CD14-positive monocyte (primary cell): ENCODE data around the gene FASN. TPM values are rescaled to one million over a fixed set of nuclear protein-coding genes. Genes with fewer than 3 reads are reported as not detected.

Experiments used
- DNase-seq, 3 donors: peaks; one replicate each; pipeline ENCODE4 v3.0.0-alpha.2; 2011 to 2022
- H2AFZ ChIP-seq: 2 replicates; pipeline ENCODE4 v1.6.0; 2012; ENCODE audit warnings: mild to moderate bottlenecking, low read depth, low read length, inconsistent platforms; ENCODE audit not compliant: insufficient read depth, poor library complexity, severe bottlenecking
- H3K27ac ChIP-seq, 2 donors: 1 replicate in 1 of 2; 2 replicates in 1 of 2; pipeline ENCODE4 v1.5.1; 2012 to 2013; ENCODE audit warnings: low read length in 2 of 2, control low read depth in 1 of 2, inconsistent platforms in 1 of 2, low read depth in 1 of 2, mild to moderate bottlenecking in 1 of 2
- H3K27me3 ChIP-seq, 2 donors: one replicate each; pipeline versions ENCODE4 v1.6.0 to v1.6.1; 2011 to 2013; ENCODE audit warnings: low read length in 2 of 2; ENCODE audit not compliant: control insufficient read depth in 2 of 2, insufficient read depth in 2 of 2
- H3K36me3 ChIP-seq, 2 donors: replicated peaks in 1 of 2; 1 replicate in 1 of 2; 2 replicates in 1 of 2; pipeline versions ENCODE4 v1.5.1 to v1.6.1; 2012 to 2013; ENCODE audit warnings: low read length in 2 of 2, control low read depth in 1 of 2, inconsistent platforms in 1 of 2, mild to moderate bottlenecking in 1 of 2; ENCODE audit not compliant: insufficient read depth in 2 of 2, control insufficient read depth in 1 of 2
- H3K4me1 ChIP-seq, 2 donors: 1 replicate in 1 of 2; 2 replicates in 1 of 2; pipeline versions ENCODE4 v1.5.1 to v1.6.1; 2012 to 2013; ENCODE audit warnings: low read length in 2 of 2, control low read depth in 1 of 2, inconsistent platforms in 1 of 2, mild to moderate bottlenecking in 1 of 2, moderate library complexity in 1 of 2; ENCODE audit not compliant: insufficient read depth in 2 of 2, control insufficient read depth in 1 of 2
- H3K4me2 ChIP-seq: replicated peaks from 2 replicates; pipeline ENCODE3; 2012; ENCODE audit warnings: low read length, moderate library complexity, mild to moderate bottlenecking; ENCODE audit not compliant: poor library complexity, severe bottlenecking; ENCODE audit errors: extremely low read depth
- H3K4me3 ChIP-seq, 3 experiments: fragments of 200-600 bp in 1 of 3; sonication (generic) in 1 of 3; replicated peaks in 1 of 3; 1 replicate in 2 of 3; 2 replicates in 1 of 3; pipeline ENCODE4 v1.5.1; 2011 to 2013; ENCODE audit warnings: low read length in 3 of 3, mild to moderate bottlenecking in 3 of 3, control low read depth in 2 of 3, low read depth in 2 of 3, inconsistent platforms in 1 of 3, moderate library complexity in 1 of 3
- H3K79me2 ChIP-seq: 2 replicates; pipeline ENCODE4 v1.6.0; 2012; ENCODE audit warnings: mild to moderate bottlenecking, control low read depth, inconsistent platforms, low read length, moderate library complexity; ENCODE audit not compliant: insufficient read depth
- H3K9ac ChIP-seq: 2 replicates; pipeline ENCODE4 v1.6.0; 2017; ENCODE audit warnings: low read length, mild to moderate bottlenecking; ENCODE audit not compliant: insufficient read depth, poor library complexity, severe bottlenecking
- H3K9me3 ChIP-seq, 2 donors: replicated peaks in 1 of 2; 1 replicate in 1 of 2; 2 replicates in 1 of 2; pipeline versions ENCODE4 v1.5.1 to v1.6.1; 2012 to 2013; ENCODE audit warnings: low read length in 2 of 2, control low read depth in 1 of 2; ENCODE audit not compliant: control insufficient read depth in 1 of 2, insufficient read depth in 1 of 2
- H4K20me1 ChIP-seq: 2 replicates; pipeline ENCODE4 v1.6.0; 2012; ENCODE audit warnings: mild to moderate bottlenecking, low read length, control low read depth, moderate library complexity; ENCODE audit not compliant: insufficient read depth
- H3K27ac Mint-ChIP-seq, 7 donors: one replicate each; pipeline ENCODE4 v1.8.0; 2020; ENCODE audit warnings: mild to moderate bottlenecking in 7 of 7, mixed read lengths in 7 of 7, moderate library complexity in 6 of 7, inconsistent platforms in 2 of 7
- H3K27me3 Mint-ChIP-seq, 3 donors: one replicate each; pipeline ENCODE4 v1.8.0; 2021 to 2022; ENCODE audit warnings: low read depth in 3 of 3, mild to moderate bottlenecking in 3 of 3, mixed read lengths in 3 of 3, moderate library complexity in 3 of 3, inconsistent platforms in 1 of 3
- H3K36me3 Mint-ChIP-seq, 2 donors: one replicate each; pipeline ENCODE4 v1.8.0; 2020; ENCODE audit warnings: mixed read lengths in 2 of 2, inconsistent platforms in 1 of 2, mild to moderate bottlenecking in 1 of 2
- H3K4me1 Mint-ChIP-seq: one replicate; pipeline ENCODE4 v1.8.0; 2020; ENCODE audit warnings: mild to moderate bottlenecking, mixed read lengths
- H3K4me3 Mint-ChIP-seq, 2 donors: one replicate each; pipeline ENCODE4 v1.8.0; 2020; ENCODE audit warnings: mild to moderate bottlenecking in 2 of 2, mixed read lengths in 2 of 2, moderate library complexity in 1 of 2
- H3K9me3 Mint-ChIP-seq, 7 donors: one replicate each; pipeline ENCODE4 v1.8.0; 2020 to 2022; ENCODE audit warnings: mixed read lengths in 7 of 7, mild to moderate bottlenecking in 6 of 7, moderate library complexity in 6 of 7, inconsistent platforms in 2 of 7
- CTCF ChIP-seq: fragments of 200-600 bp; IDR thresholded peaks from one replicate; pipeline ENCODE4 v1.8.0; 2022; ENCODE audit warnings: antibody characterized with exemption, mild to moderate bottlenecking
- WGBS: methylation state at CpG from one replicate; pipeline ENCODE4 v1.1.5; 2013; ENCODE audit warnings: missing lambda C conversion rate; ENCODE audit not compliant: insufficient coverage; 5-methylcytosine and 5-hydroxymethylcytosine counted together
- intact Hi-C, 2 donors: fragments of 100-400 bp; cut with micrococcal nuclease; formaldehyde crosslinking; loops; one replicate each; pipeline versions ENCODE4 v1.15.0 to v1.15.1; 2023
- polyA plus RNA-seq, 3 donors: library from polyadenylated mRNA; depleted of rRNA in 1 of 3; unstranded in 2 of 3; stranded (reverse) in 1 of 3; fragments of 300-500 nt in 2 of 3; fragments of >200 nt in 1 of 3; fragmentation: Illumina TruSeq in 2 of 3; gene quantifications; 1 replicate in 2 of 3; 2 replicates in 1 of 3; pipeline ENCODE4 v1.2.3, GENCODE V29; 2012 to 2021

The FASN gene
- polyA plus RNA-seq, 3 donors, result 0.08 to 8.4 (median 0.13) TPM

DNA sequence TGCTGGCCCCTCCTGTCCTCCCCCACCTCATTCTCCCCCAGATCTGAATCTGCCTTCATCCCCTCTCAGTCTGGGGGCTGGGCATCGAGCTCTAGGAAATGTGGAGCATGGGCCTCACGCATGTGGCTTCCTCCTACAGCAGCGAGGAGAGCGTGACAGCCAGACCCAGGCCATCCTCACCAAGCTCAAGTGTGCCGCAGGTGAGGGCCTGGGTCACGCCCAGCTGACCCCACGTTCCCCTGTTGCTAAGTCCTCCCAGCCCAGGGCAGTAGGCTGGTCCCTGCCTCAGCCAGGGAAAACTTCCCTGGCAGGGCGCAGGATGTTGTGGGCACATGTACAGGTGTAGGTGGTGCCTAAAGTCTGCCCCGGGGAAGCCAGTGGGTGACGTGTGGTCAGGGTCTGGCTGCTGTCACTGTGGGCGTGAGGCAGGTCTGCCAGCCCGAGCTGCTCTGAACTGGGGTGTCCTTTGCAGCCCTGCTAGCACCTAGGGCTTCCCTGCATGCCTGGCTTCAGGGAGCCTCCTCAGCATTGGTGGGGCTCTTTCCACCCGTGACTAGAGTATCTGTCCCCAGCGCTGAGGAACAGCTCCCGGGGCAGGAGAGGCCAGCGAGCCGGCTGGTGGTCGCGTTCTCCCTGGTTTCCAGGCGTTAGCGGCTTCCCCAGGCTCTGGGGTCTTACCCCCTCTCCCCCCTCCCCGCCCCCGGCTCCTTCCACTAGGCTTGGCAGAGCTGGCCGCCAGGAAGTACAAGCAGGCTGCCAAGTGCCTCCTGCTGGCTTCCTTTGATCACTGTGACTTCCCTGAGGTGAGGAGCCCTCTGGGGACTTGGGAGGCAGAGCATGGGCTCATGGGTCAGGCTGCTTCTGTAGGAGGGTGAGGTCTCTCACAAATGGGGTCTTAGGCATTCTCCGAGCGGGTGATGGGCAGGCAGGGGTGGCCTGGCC is 42.7 kb downstream of the FASN start:
- Histone ChIP-seq H3K79me2 (peaks cover 21% of the 10 kb centered on the region), H3K9ac (no peak overlapping the region), H4K20me1 (peaks cover 27% of the 10 kb centered on the region), H3K4me2 (no peak overlapping the region), H3K27ac (no peak overlapping the region), H3K4me3 (no peak overlapping the region), H3K36me3 (peaks cover 68 to 71% of the 10 kb centered on the region in 2 donors), H3K9me3 (no peaks in the 10 kb centered on the region), H3K27me3 (no peaks in the 10 kb centered on the region), H2AFZ (no peak overlapping the region), H3K4me1 (peaks cover 20 to 25% of the 10 kb centered on the region in 2 donors)
- Mint-ChIP-seq H3K27ac (no peak overlapping the region), H3K9me3 (no peaks in the 10 kb centered on the region), H3K4me3 (no peak overlapping the region), H3K36me3 (peaks cover 26 to 70% of the 10 kb centered on the region in 2 donors), H3K4me1 (peaks cover 16% of the 10 kb centered on the region), H3K27me3 (no peaks in the 10 kb centered on the region)
- 92% methylated on average over 19 of the region's 26 CpGs for WGBS
- intact Hi-C loops, result no loop called here
- DNase-seq, result no peak
- no peak for TF ChIP-seq CTCF

DNA sequence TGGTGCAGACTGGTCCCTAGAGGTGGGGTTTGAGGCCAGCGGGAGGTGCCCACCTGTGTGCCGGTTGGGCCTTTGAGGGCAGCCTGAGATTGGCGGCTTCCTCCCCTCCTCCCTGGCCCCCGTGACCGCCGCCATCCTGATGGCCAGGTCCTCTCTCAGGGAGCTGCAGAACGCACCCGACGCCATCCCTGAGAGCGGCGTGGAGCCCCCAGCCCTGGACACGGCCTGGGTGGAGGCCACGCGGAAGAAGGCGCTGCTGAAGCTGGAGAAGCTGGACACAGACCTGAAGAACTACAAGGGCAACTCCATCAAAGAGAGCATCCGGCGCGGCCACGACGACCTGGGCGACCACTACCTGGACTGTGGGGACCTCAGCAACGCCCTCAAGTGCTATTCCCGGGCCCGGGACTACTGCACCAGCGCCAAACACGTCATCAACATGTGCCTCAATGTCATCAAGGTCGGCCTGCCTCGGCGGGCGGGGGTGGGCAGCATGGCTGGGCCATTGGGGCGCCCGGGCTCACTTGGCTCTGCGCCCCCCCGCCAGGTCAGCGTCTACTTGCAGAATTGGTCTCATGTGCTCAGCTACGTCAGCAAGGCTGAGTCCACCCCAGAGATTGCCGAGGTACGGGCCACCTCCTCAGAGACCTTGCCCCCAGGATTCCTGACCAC is 43.5 kb downstream of the FASN start:
- no peak for DNase-seq
- peaks cover 27% of the 10 kb centered on the region for H4K20me1 ChIP-seq
- peaks cover 61 to 66% of the 10 kb centered on the region in 2 donors for H3K36me3 ChIP-seq
- intact Hi-C loops, result loop anchor here in 1 of 2 donors (5.0 kb wide), 1 partner anchor 43 kb away; the partner anchor contains the start of gene FASN
- no peak overlapping the region for H3K27ac ChIP-seq
- H3K4me2 ChIP-seq, result no peak overlapping the region
- Mint-ChIP-seq H3K27ac (no peak overlapping the region), H3K36me3 (peaks cover 21 to 70% of the 10 kb centered on the region in 2 donors), H3K4me1 (peaks cover 19% of the 10 kb centered on the region), H3K27me3 (no peaks in the 10 kb centered on the region), H3K4me3 (no peak overlapping the region), H3K9me3 (no peaks in the 10 kb centered on the region)
- no peaks in the 10 kb centered on the region for H3K27me3 ChIP-seq
- 96% methylated on average over 32 of the region's 38 CpGs for WGBS
- no peak for TF ChIP-seq CTCF
- no peak overlapping the region for H3K4me3 ChIP-seq
- no peak overlapping the region for H3K9ac ChIP-seq
- no peaks in the 10 kb centered on the region for H3K9me3 ChIP-seq
- peaks cover 20 to 29% of the 10 kb centered on the region in 2 donors for H3K4me1 ChIP-seq
- H2AFZ ChIP-seq, result no peak overlapping the region
- peaks cover 24% of the 10 kb centered on the region for H3K79me2 ChIP-seq
